IMR-90 (cell line): Measurements from ENCODE around the gene UBL7.

Experiments
- CTCF ChIP-seq: conservative IDR thresholded peaks from 2 replicates; pipeline ENCODE4 v1.5.1; 2012; ENCODE audit warnings: mild to moderate bottlenecking, low read depth, low read length, improper control_type of control experiment
- FOS ChIP-seq: fragments of 150-350 bp; IDR thresholded peaks from 2 replicates; pipeline ENCODE4 v1.6.1; 2016; ENCODE audit warnings: low read depth, low read length
- NFE2L2 ChIP-seq: fragments of 150-350 bp; IDR thresholded peaks from 2 replicates; pipeline ENCODE4 v1.6.1; 2016; ENCODE audit warnings: low read depth, mild to moderate bottlenecking, low read length
- POLR2A ChIP-seq: IDR thresholded peaks from 2 replicates; pipeline ENCODE4 v1.6.1; 2012; ENCODE audit warnings: mild to moderate bottlenecking, low read depth, low read length
- RCOR1 ChIP-seq: IDR thresholded peaks from 2 replicates; pipeline ENCODE4 v1.6.1; 2012; ENCODE audit warnings: mild to moderate bottlenecking, low read length, improper control_type of control experiment; ENCODE audit not compliant: insufficient replicate concordance
- SMC3 ChIP-seq: fragments of 150-350 bp; IDR thresholded peaks from 2 replicates; pipeline ENCODE4 v1.6.1; 2016; ENCODE audit warnings: low read depth, mild to moderate bottlenecking, antibody characterized with exemption, low read length, moderate library complexity
- USF2 ChIP-seq: fragments of 150-350 bp; IDR thresholded peaks from 2 replicates; pipeline ENCODE4 v1.6.1; 2017; ENCODE audit warnings: mild to moderate bottlenecking, antibody characterized with exemption, low read length, low read depth

GRCh38 chr15:74500401-74500800 lies 39.4 kb upstream of the UBL7 start:
- no peak for TF ChIP-seq CTCF
- no peak for TF ChIP-seq POLR2A
- TF ChIP-seq FOS: no peak
- no peak for TF ChIP-seq USF2
- no peak for TF ChIP-seq NFE2L2
- no peak for TF ChIP-seq RCOR1
- no peak for TF ChIP-seq SMC3
